OCI-M2 (cell line): ENCODE measurements around the gene PRPF18.
"Not testable (repeated sequence)": the region's sequence is repeated elsewhere in the genome, so short reads cannot be mapped to it uniquely, and the experiment has no call there.

ENCODE experiments used
- DNase-seq: peaks from one replicate; lab custom pipeline; 2025; ENCODE audit not compliant: unreplicated experiment; lab: John Stamatoyannopoulos, UW

PRPF18 gene

DNA sequence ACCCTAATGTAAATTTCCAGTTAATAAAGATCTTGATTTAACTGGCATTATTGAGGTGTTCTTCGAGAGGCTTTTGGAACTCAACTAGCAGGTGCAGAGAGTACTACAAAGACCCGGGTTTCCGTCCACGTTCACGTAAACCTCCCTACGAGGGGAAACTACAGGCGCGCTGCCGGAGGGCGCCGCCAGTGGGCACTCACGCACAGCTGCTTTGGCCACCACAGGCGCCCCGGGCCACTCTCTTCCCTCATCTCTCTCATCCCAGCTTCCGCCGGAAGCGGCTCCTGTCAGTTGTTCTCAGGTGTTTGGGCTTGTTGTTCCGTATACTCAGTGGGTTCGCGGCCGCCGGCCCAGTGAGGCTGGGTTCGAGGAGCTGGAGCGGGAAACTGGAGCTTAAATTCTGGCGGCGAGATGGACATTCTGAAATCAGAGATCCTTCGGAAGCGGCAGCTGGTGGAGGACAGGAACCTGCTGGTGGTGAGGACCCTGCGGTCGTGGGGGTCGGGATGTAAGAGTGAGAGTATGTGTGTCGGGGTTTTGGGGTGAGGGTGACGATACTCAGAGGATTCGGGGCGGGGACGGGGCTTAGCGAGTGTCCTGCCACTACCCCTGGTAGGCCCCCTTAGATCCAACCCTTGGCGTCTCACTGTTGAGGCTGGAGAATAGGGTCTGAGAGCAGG, at the start of gene PRPF18:
PRPF18 (plus strand) TSS at position 290 of the 680 bp plus-strand sequence; CDS start at position 412, 122 bp downstream.
- peak; percentile 67 for DNase-seq

DNA sequence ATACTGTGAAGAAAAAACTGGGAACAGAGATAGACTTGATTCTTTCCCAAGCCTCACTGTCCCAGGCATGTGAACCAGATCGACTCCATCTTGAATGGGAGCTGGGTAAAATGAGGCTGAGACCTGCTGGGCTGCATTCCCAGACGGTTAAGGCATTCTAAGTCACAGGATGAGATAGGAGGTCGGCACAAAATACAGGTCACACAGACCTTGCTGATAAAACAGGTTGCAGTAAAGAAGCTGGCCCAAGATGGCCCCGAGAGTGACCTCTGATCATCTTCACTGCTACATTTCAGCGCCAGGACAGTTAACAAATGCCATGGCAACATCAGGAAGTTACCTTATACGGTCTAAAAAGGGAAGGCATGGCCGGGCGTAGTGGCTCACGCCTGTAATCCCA, 48.8 kb upstream of the PRPF18 start:
- DNase-seq, result not testable (repeated sequence)

DNA sequence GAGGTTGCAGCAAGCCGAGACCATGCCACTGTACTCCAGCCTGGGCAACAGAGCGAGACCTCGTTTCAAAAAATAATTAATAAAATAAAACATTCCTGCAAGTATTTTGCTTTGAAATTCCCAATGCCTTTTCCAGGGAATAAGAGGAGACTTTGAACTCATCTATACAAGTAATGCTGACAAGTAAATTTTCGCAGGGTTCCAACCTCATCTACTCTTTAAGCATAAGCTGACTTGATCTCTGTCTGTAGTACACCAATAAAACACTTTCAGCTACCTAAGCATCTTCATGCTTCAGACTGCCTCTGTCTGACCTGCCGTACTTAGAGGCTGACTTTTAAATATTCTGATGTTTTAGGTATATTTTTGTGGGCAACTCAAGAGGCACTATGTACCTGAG, 44.2 kb upstream of the PRPF18 start:
- no peak for DNase-seq

DNA sequence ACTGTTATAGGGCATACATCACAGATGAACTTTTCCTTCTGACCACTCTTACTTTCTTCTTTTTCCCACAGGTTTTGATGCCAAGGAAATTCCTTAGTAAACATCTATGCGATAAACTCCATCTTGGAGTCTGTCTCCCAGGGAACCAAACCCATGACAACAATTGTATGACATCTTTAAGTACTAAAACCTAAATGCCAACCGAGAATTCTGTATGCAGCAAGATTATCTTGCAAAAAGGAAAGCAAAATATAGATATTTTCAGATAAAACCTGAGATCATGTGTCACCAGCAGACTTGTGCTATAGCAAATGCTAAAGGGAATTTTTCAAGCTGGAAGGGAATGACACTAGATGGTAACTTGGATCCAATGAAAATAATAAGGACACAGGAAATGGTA, 36.0 kb upstream of the PRPF18 start:
- no peak for DNase-seq

DNA sequence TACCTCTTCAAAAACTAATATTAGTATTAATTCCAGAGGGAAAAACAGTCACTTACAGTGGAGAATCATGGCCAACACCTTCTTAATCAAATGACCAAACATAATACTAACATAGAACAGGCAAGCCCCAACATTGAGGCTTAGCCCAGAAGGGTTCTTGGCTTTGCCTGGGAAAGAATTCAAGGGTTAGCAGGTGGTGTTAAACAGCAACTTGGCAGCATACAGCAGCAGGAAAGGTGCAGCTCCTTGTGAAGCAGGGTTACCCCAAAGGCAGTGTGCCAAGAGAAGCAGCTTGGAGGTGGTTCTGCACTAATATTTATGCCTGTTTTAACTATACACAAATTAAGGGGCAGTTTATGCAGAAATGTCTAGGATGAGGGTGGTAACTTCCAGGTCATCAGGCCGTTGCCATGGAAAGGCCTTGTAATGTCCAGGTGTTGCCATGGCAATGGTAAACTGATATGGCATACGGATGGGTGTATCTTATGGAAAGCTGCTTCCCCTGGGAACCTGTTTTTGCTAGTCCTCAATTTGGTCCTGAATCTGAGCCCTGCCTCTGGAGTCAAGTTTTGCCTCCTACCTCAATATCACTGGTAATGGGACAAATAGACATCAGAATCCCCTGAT, 30.8 kb upstream of the PRPF18 start:
- no peak for DNase-seq

- DNase-seq, result no peak
Measured at GRCh38 chr10:13559124-13559700, 27.6 kb upstream of the PRPF18 start.

- no peak for DNase-seq
Measured at GRCh38 chr10:13560597-13560996, 26.2 kb upstream of the PRPF18 start.

- DNase-seq, result no peak
Measured at GRCh38 chr10:13563481-13564445, 23.0 kb upstream of the PRPF18 start.

GRCh38 chr10:13564576-13564975, 22.2 kb upstream of the PRPF18 start:
- DNase-seq, result no peak

- DNase-seq, result no peak
Measured at GRCh38 chr10:13567030-13567429, 19.7 kb upstream of the PRPF18 start.

- no peak for DNase-seq
Measured at GRCh38 chr10:13571541-13571940, 15.2 kb upstream of the PRPF18 start.

DNA sequence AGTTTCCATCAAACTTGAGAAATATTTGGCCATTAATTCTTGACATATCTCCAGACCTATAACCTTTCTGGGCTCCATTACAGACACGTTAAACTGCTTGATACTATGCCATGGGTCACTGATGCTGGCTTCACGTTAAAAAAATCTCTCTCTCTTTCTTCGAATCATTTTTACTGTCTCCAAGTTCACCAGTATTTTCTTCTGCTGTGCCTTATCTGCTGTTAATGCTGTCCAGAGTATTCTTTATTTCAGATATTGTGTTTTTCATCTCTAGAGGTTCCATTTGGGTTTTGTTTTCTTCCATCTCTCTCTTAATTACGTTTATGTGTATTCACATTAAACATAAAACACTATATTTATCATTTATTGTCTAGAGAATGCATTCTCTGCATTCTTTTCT, 12.8 kb upstream of the PRPF18 start:
- DNase-seq, result no peak

- DNase-seq, result no peak
Measured at GRCh38 chr10:13585195-13585751, 1.5 kb upstream of the PRPF18 start.

DNA sequence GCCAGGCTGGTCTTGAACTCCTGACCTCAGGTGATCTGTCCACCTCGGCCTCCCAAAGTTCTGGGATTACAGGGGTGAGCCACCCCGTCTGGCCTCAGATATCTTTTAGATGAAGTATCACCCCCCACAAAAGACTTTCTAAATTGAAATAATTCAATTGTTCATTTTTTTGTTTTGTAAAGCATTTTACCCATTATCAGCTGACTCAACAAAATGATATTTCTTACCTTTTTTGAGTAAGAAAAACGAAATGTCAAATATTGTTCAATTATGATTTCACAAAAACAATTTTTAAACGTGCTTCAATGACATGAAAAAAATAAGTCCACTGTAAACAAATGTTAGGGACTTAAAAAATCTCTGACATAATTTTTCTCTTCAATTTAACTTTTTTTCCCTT, 822 bp upstream of the PRPF18 start:
- no peak for DNase-seq

DNA sequence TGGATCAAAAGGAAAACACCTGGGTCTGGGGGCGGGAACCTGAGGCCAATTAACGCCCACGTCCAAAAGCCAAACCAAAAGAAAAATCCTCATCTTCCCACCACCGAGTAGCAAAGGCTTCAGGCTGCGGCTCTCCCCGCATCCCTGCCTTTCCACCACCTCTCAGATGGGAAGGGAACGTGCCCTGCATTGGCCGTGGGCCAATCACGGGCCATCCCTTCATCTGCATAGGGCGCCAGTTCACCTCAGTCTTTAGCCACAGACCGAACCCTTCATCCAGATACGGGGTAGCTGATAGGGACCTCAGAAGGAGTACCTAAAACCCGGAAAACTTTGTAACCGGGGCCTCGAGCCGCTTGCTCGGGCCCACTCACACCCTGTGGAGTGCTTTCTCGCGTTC, 626 bp downstream of the PRPF18 start:
- no peak for DNase-seq

DNA sequence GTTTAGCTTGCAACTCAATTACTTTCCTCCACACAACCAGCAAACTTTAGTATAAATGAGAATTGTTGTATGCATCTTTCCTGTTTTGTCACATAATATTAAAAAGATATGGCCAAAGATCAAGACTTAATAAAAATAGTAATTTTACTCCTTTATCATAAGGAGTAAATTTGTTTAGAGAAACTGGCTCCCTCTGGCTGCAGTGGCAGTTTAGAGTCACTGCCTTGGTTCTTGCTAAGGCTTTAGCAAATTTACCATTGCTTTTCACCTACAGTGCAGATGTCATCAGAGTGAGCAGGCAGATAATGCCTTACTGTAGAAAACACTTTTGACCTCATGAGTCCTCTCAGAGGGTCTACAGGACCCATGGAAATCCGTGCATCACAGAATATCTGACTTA, 2.6 kb downstream of the PRPF18 start:
- no peak for DNase-seq

GRCh38 chr10:13590886-13591285, 4.1 kb downstream of the PRPF18 start:
- no peak for DNase-seq

- DNase-seq, result no peak
Measured at GRCh38 chr10:13592306-13592705, 5.5 kb downstream of the PRPF18 start.

DNA sequence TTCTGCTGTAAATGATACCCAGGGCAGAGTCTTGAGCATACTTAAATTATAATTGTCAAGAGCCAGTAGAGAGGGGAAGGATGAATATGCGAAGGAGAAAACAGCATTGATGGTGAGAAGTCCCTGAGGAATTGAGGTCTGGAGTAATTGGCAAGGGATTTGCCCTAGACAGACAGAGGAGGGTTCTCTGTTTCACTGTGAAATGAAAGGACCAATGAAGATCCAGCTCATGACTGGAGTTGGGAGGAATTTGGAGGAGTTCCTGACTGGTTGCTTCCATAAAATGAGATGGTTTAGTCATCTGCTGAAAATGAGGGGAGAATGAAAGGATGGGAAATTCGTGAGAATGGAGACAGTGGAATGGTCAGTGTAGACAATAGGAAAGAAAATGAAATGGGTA, 6.8 kb downstream of the PRPF18 start:
- no peak for DNase-seq

- no peak for DNase-seq
Measured at GRCh38 chr10:13594641-13595040, 7.9 kb downstream of the PRPF18 start.

DNA sequence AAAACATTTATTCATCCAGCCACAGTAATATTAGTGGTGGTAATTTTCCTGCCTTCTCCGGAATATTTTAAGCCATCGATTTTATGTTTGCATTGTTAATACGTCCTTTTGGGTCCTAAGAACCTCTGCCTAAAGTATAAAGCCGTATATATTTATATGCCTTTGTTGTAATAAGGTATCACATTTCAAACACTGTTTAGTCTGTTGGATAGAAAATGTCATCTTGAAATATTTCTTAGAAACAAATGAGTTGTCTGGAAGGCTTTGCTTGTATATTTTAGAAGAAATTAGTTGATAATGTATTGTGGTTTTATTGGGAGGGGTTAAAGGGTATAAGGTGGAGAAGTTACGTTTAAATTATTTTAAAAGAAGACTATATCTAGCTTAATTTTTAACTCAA, 11.1 kb downstream of the PRPF18 start:
- DNase-seq, result no peak
